ENCODE data around the gene VSX1.

DNA sequence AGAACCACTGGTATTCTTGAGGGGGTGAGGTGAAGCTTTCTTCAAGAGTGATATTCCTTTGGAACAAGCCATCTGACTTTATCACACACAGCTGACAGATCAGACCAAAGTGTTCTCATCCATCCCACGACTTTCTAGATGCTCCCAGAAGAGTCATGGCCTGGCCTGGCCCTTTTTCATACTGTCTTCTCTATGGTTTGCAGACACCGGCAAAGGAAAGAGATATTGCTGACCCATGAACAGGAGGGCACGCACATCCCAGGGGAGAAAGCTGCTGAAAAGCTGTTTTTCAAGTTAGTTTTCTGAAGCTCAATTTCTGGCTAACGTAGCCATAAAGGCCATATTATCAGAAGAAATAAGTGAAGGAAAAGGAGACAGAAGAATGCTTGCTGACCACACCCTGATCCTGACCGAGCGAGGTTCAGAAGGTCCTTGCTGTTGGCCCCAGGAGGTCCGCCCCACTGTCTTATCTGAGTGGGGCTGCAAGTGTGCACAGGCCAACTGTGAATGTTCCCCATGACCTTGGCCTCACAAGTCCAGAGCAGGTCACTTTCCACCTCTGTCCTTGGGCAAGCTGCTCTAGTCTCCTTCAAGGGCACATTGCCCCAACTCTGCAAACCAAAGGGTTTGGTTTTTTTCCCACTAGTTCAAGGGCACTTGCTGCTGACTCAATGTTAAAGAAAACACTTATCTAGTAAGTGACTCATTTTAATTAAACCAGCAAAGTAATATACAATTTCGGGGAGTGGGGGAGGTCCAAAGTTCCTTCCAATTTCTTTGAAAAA, 26.0 kb downstream of the VSX1 start:
- TF ChIP-seq, protein P1, sequence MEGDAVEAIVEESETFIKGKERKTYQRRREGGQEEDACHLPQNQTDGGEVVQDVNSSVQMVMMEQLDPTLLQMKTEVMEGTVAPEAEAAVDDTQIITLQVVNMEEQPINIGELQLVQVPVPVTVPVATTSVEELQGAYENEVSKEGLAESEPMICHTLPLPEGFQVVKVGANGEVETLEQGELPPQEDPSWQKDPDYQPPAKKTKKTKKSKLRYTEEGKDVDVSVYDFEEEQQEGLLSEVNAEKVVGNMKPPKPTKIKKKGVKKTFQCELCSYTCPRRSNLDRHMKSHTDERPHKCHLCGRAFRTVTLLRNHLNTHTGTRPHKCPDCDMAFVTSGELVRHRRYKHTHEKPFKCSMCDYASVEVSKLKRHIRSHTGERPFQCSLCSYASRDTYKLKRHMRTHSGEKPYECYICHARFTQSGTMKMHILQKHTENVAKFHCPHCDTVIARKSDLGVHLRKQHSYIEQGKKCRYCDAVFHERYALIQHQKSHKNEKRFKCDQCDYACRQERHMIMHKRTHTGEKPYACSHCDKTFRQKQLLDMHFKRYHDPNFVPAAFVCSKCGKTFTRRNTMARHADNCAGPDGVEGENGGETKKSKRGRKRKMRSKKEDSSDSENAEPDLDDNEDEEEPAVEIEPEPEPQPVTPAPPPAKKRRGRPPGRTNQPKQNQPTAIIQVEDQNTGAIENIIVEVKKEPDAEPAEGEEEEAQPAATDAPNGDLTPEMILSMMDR (IDR thresholded peaks at IDR 0.05 in 2 of 3, conservative IDR thresholded peaks at IDR 0.05 in 1 of 3; ENCODE audit: insufficient read depth in 2 of 3, low read depth in 1 of 3, low read length in 3 of 3), result no peak
- no peak for TF ChIP-seq SIN3A (IDR thresholded peaks at IDR 0.05; ENCODE audit: borderline replicate concordance in 2 of 2, control insufficient read depth in 1 of 2, low read depth in 2 of 2, low read length in 2 of 2)
- no peak for TF ChIP-seq TCF7L2 (IDR thresholded peaks at IDR 0.05; ENCODE audit: low read depth, low read length)
- TF ChIP-seq, protein P2, sequence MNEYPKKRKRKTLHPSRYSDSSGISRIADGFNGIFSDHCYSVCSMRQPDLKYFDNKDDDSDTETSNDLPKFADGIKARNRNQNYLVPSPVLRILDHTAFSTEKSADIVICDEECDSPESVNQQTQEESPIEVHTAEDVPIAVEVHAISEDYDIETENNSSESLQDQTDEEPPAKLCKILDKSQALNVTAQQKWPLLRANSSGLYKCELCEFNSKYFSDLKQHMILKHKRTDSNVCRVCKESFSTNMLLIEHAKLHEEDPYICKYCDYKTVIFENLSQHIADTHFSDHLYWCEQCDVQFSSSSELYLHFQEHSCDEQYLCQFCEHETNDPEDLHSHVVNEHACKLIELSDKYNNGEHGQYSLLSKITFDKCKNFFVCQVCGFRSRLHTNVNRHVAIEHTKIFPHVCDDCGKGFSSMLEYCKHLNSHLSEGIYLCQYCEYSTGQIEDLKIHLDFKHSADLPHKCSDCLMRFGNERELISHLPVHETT (CRISPR knock-in tag; conservative IDR thresholded peaks at IDR 0.05 in 1 of 2, IDR thresholded peaks at IDR 0.05 in 1 of 2), result no peak

All from K562 (cell line).